Measurements from ENCODE around the gene FRS2. TPM values are rescaled to one million over a fixed set of nuclear protein-coding genes. Genes with fewer than 3 reads are reported as not detected.

FRS2 gene
- total RNA-seq, 1 experiment from 2014 or later: 33.7 TPM

- H4K91ac ChIP-seq (ENCODE audit: insufficient read length, low read depth, low read length): no peak overlapping the region
- no peak overlapping the region for H2BK20ac ChIP-seq (ENCODE audit: low read depth, low read length, poor library complexity, severe bottlenecking)
- H3K79me2 ChIP-seq (ENCODE audit: insufficient read depth, low read length): peaks cover 14% of the 10 kb centered on the region; the same call in 1 of the 2 replicates
- H3K56ac ChIP-seq (ENCODE audit: insufficient read length, low read depth, low read length): no peak overlapping the region
- no peak overlapping the region for H2AK5ac ChIP-seq (ENCODE audit: insufficient read length, low read length)
- no peak overlapping the region for H3K4me2 ChIP-seq (ENCODE audit: insufficient read depth, insufficient read length, low read length)
- H3K27ac ChIP-seq (ENCODE audit: insufficient read length, low read depth, low read length): no peak overlapping the region
- no peak overlapping the region for H2BK12ac ChIP-seq (ENCODE audit: insufficient read length, low read depth, low read length)
- no peaks in the 10 kb centered on the region; the same call in 1 of the 2 replicates for H3K4me1 ChIP-seq (ENCODE audit: insufficient read depth, low read length)
- peaks cover 16 to 17% of the 10 kb centered on the region in 2 experiments for H3K4me1 Mint-ChIP-seq
- peaks cover 0 to under 1% of the 10 kb centered on the region in 2 experiments; a peak in 2 of 5 replicates for H3K9me3 Mint-ChIP-seq
- no peak overlapping the region for H3K23ac ChIP-seq (ENCODE audit: insufficient read length, low read depth, low read length)
- H3K79me1 ChIP-seq (ENCODE audit: insufficient read depth, low read depth, low read length, poor library complexity, severe bottlenecking): peaks cover 2% of the 10 kb centered on the region
- H4K20me1 ChIP-seq (ENCODE audit: control insufficient read depth, insufficient read depth, insufficient read length): no peaks in the 10 kb centered on the region
- H2AFZ ChIP-seq (ENCODE audit: low read length): no peak overlapping the region
- no peak overlapping the region for H3K4me3 Mint-ChIP-seq
- H4K8ac ChIP-seq (replicated peaks; ENCODE audit: insufficient read length, low read depth, low read length): no peak overlapping the region
- H3K9me3 ChIP-seq (ENCODE audit: control insufficient read depth, low read depth, low read length): no peaks in the 10 kb centered on the region
- no peak overlapping the region for H2BK5ac ChIP-seq (ENCODE audit: insufficient read length, low read length)
- DNase-seq: no peak
- H3K27ac Mint-ChIP-seq: no peak overlapping the region; a peak in 3 of 7 replicates
- H3K27me3 Mint-ChIP-seq (ENCODE audit: low read depth): no peaks in the 10 kb centered on the region
- H3K23me2 ChIP-seq (ENCODE audit: insufficient read length, low read depth, low read length, poor library complexity, severe bottlenecking): no peaks in the 10 kb centered on the region
- H3T11ph ChIP-seq (ENCODE audit: low read length): no peak overlapping the region
- no peaks in the 10 kb centered on the region for H3K27me3 ChIP-seq (ENCODE audit: insufficient read depth, low read length)
- no peak overlapping the region for H3K14ac ChIP-seq (ENCODE audit: insufficient read depth, low read length)
- H3K4ac ChIP-seq (ENCODE audit: low read depth, low read length): no peak overlapping the region
- H3K36me3 Mint-ChIP-seq (ENCODE audit: insufficient read depth in 1 of 3, low read depth in 3 of 3): peaks cover under 1 to 12% (median 10%) of the 10 kb centered on the region in 3 experiments; a peak in 6 of 7 replicates
- H3K18ac ChIP-seq (ENCODE audit: insufficient read length, low read depth, low read length): no peak overlapping the region
- no peak for TF ChIP-seq CTCF (conservative IDR thresholded peaks at IDR 0.05)
- H2BK120ac ChIP-seq (ENCODE audit: low read depth, low read length, poor library complexity, severe bottlenecking): no peak overlapping the region
- H3K9ac ChIP-seq (ENCODE audit: extremely low read depth, insufficient read length, low read length): no peak overlapping the region
- H4K5ac ChIP-seq (ENCODE audit: insufficient read length, low read depth, low read length): no peak overlapping the region
- H2BK15ac ChIP-seq (ENCODE audit: low read depth, low read length): no peak overlapping the region
Observed at GRCh38 chr12:69481133-69481532, 10.9 kb downstream of the FRS2 start.
